CD14-positive monocyte (primary cell): ENCODE results near the gene RPS6KB2. TPM values are rescaled to one million over a fixed set of nuclear protein-coding genes. Genes with fewer than 3 reads are reported as not detected.

Experiments
- DNase-seq, 3 donors: peaks; one replicate each; pipeline ENCODE4 v3.0.0-alpha.2; 2011 to 2022
- H2AFZ ChIP-seq: 2 replicates; pipeline ENCODE4 v1.6.0; 2012; ENCODE audit warnings: mild to moderate bottlenecking, low read depth, low read length, inconsistent platforms; ENCODE audit not compliant: insufficient read depth, poor library complexity, severe bottlenecking
- H3K27ac ChIP-seq, 2 donors: 1 replicate in 1 of 2; 2 replicates in 1 of 2; pipeline ENCODE4 v1.5.1; 2012 to 2013; ENCODE audit warnings: low read length in 2 of 2, control low read depth in 1 of 2, inconsistent platforms in 1 of 2, low read depth in 1 of 2, mild to moderate bottlenecking in 1 of 2
- H3K27me3 ChIP-seq, 2 donors: one replicate each; pipeline versions ENCODE4 v1.6.0 to v1.6.1; 2011 to 2013; ENCODE audit warnings: low read length in 2 of 2; ENCODE audit not compliant: control insufficient read depth in 2 of 2, insufficient read depth in 2 of 2
- H3K36me3 ChIP-seq, 2 donors: replicated peaks in 1 of 2; 1 replicate in 1 of 2; 2 replicates in 1 of 2; pipeline versions ENCODE4 v1.5.1 to v1.6.1; 2012 to 2013; ENCODE audit warnings: low read length in 2 of 2, control low read depth in 1 of 2, inconsistent platforms in 1 of 2, mild to moderate bottlenecking in 1 of 2; ENCODE audit not compliant: insufficient read depth in 2 of 2, control insufficient read depth in 1 of 2
- H3K4me1 ChIP-seq, 2 donors: 1 replicate in 1 of 2; 2 replicates in 1 of 2; pipeline versions ENCODE4 v1.5.1 to v1.6.1; 2012 to 2013; ENCODE audit warnings: low read length in 2 of 2, control low read depth in 1 of 2, inconsistent platforms in 1 of 2, mild to moderate bottlenecking in 1 of 2, moderate library complexity in 1 of 2; ENCODE audit not compliant: insufficient read depth in 2 of 2, control insufficient read depth in 1 of 2
- H3K4me2 ChIP-seq: replicated peaks from 2 replicates; pipeline ENCODE3; 2012; ENCODE audit warnings: low read length, moderate library complexity, mild to moderate bottlenecking; ENCODE audit not compliant: poor library complexity, severe bottlenecking; ENCODE audit errors: extremely low read depth
- H3K4me3 ChIP-seq, 3 experiments: fragments of 200-600 bp in 1 of 3; sonication (generic) in 1 of 3; replicated peaks in 1 of 3; 1 replicate in 2 of 3; 2 replicates in 1 of 3; pipeline ENCODE4 v1.5.1; 2011 to 2013; ENCODE audit warnings: low read length in 3 of 3, mild to moderate bottlenecking in 3 of 3, control low read depth in 2 of 3, low read depth in 2 of 3, inconsistent platforms in 1 of 3, moderate library complexity in 1 of 3
- H3K79me2 ChIP-seq: 2 replicates; pipeline ENCODE4 v1.6.0; 2012; ENCODE audit warnings: mild to moderate bottlenecking, control low read depth, inconsistent platforms, low read length, moderate library complexity; ENCODE audit not compliant: insufficient read depth
- H3K9ac ChIP-seq: 2 replicates; pipeline ENCODE4 v1.6.0; 2017; ENCODE audit warnings: low read length, mild to moderate bottlenecking; ENCODE audit not compliant: insufficient read depth, poor library complexity, severe bottlenecking
- H3K9me3 ChIP-seq, 2 donors: replicated peaks in 1 of 2; 1 replicate in 1 of 2; 2 replicates in 1 of 2; pipeline versions ENCODE4 v1.5.1 to v1.6.1; 2012 to 2013; ENCODE audit warnings: low read length in 2 of 2, control low read depth in 1 of 2; ENCODE audit not compliant: control insufficient read depth in 1 of 2, insufficient read depth in 1 of 2
- H4K20me1 ChIP-seq: 2 replicates; pipeline ENCODE4 v1.6.0; 2012; ENCODE audit warnings: mild to moderate bottlenecking, low read length, control low read depth, moderate library complexity; ENCODE audit not compliant: insufficient read depth
- H3K27ac Mint-ChIP-seq, 7 donors: one replicate each; pipeline ENCODE4 v1.8.0; 2020; ENCODE audit warnings: mild to moderate bottlenecking in 7 of 7, mixed read lengths in 7 of 7, moderate library complexity in 6 of 7, inconsistent platforms in 2 of 7
- H3K27me3 Mint-ChIP-seq, 3 donors: one replicate each; pipeline ENCODE4 v1.8.0; 2021 to 2022; ENCODE audit warnings: low read depth in 3 of 3, mild to moderate bottlenecking in 3 of 3, mixed read lengths in 3 of 3, moderate library complexity in 3 of 3, inconsistent platforms in 1 of 3
- H3K36me3 Mint-ChIP-seq, 2 donors: one replicate each; pipeline ENCODE4 v1.8.0; 2020; ENCODE audit warnings: mixed read lengths in 2 of 2, inconsistent platforms in 1 of 2, mild to moderate bottlenecking in 1 of 2
- H3K4me1 Mint-ChIP-seq: one replicate; pipeline ENCODE4 v1.8.0; 2020; ENCODE audit warnings: mild to moderate bottlenecking, mixed read lengths
- H3K4me3 Mint-ChIP-seq, 2 donors: one replicate each; pipeline ENCODE4 v1.8.0; 2020; ENCODE audit warnings: mild to moderate bottlenecking in 2 of 2, mixed read lengths in 2 of 2, moderate library complexity in 1 of 2
- H3K9me3 Mint-ChIP-seq, 7 donors: one replicate each; pipeline ENCODE4 v1.8.0; 2020 to 2022; ENCODE audit warnings: mixed read lengths in 7 of 7, mild to moderate bottlenecking in 6 of 7, moderate library complexity in 6 of 7, inconsistent platforms in 2 of 7
- CTCF ChIP-seq: fragments of 200-600 bp; IDR thresholded peaks from one replicate; pipeline ENCODE4 v1.8.0; 2022; ENCODE audit warnings: antibody characterized with exemption, mild to moderate bottlenecking
- WGBS: methylation state at CpG from one replicate; pipeline ENCODE4 v1.1.5; 2013; ENCODE audit warnings: missing lambda C conversion rate; ENCODE audit not compliant: insufficient coverage; 5-methylcytosine and 5-hydroxymethylcytosine counted together
- intact Hi-C, 2 donors: fragments of 100-400 bp; cut with micrococcal nuclease; formaldehyde crosslinking; loops; one replicate each; pipeline versions ENCODE4 v1.15.0 to v1.15.1; 2023
- polyA plus RNA-seq, 3 donors: library from polyadenylated mRNA; depleted of rRNA in 1 of 3; unstranded in 2 of 3; stranded (reverse) in 1 of 3; fragments of 300-500 nt in 2 of 3; fragments of >200 nt in 1 of 3; fragmentation: Illumina TruSeq in 2 of 3; gene quantifications; 1 replicate in 2 of 3; 2 replicates in 1 of 3; pipeline ENCODE4 v1.2.3, GENCODE V29; 2012 to 2021

The RPS6KB2 gene
- polyA plus RNA-seq, 3 donors = 51.6 to 101 (median 53.8) TPM

- Histone ChIP-seq H3K4me2 (no peak overlapping the region), H3K9me3 (no peaks in the 10 kb centered on the region), H3K27me3 (no peaks in the 10 kb centered on the region), H3K27ac (no peak overlapping the region), H3K79me2 (peaks cover 7% of the 10 kb centered on the region), H4K20me1 (no peaks in the 10 kb centered on the region), H3K9ac (no peak overlapping the region), H3K36me3 (no peaks in the 10 kb centered on the region), H3K4me3 (no peak overlapping the region), H3K4me1 (peaks cover 32 to 52% of the 10 kb centered on the region in 2 donors), H2AFZ (no peak overlapping the region)
- DNase-seq = no peak
- Mint-ChIP-seq H3K4me3 (no peak overlapping the region), H3K27me3 (peaks cover 0 to 10% (median 3%) of the 10 kb centered on the region in 3 donors), H3K9me3 (peaks cover 0 to 2% (median 0%) of the 10 kb centered on the region in 7 donors), H3K36me3 (peaks cover 0 to 2% of the 10 kb centered on the region in 2 donors), H3K4me1 (peaks cover 33% of the 10 kb centered on the region), H3K27ac (no peak overlapping the region)
- intact Hi-C loops = loop anchor here in 1 of 2 donors (5.0 kb wide), 3 partner anchors 36 to 64 kb away; partner anchors contain the start of genes PPP1CA, RPS6KB2 and TBC1D10C
- 89% methylated on average over 3 of the region's 5 CpGs for WGBS
- no peak for TF ChIP-seq CTCF
These were observed 38.1 kb downstream of the RPS6KB2 start for GRCh38 chr11:67466367-67466766.

GRCh38 chr11:67466962-67467771 lies 38.9 kb downstream of the RPS6KB2 start:
- H3K9ac ChIP-seq = no peak overlapping the region
- H3K4me1 ChIP-seq = peaks cover 32 to 52% of the 10 kb centered on the region in 2 donors
- H3K9me3 Mint-ChIP-seq = peaks cover 0 to 2% (median 0%) of the 10 kb centered on the region in 7 donors
- no peak overlapping the region for H3K27ac ChIP-seq
- peaks cover 7% of the 10 kb centered on the region for H3K79me2 ChIP-seq
- WGBS = 91% methylated on average over 10 of the region's 11 CpGs
- no peak overlapping the region for H2AFZ ChIP-seq
- H3K4me2 ChIP-seq = no peak overlapping the region
- no peak overlapping the region for H3K4me3 ChIP-seq
- H3K27me3 Mint-ChIP-seq = peaks cover 0 to 10% (median 3%) of the 10 kb centered on the region in 3 donors
- TF ChIP-seq CTCF = no peak
- H3K36me3 Mint-ChIP-seq = peaks cover 0 to 2% of the 10 kb centered on the region in 2 donors
- intact Hi-C loops = loop anchor here in 1 of 2 donors (5.0 kb wide), 3 partner anchors 35 to 65 kb away; partner anchors contain the start of genes PPP1CA, RPS6KB2 and TBC1D10C
- H3K4me3 Mint-ChIP-seq = no peak overlapping the region
- H3K9me3 ChIP-seq = no peaks in the 10 kb centered on the region
- peak overlapping the region in 2 of 7 donors; percentile 36 to 41 for H3K27ac Mint-ChIP-seq
- no peak for DNase-seq
- H3K4me1 Mint-ChIP-seq = peaks cover 33% of the 10 kb centered on the region
- H3K36me3 ChIP-seq = no peaks in the 10 kb centered on the region
- no peaks in the 10 kb centered on the region for H4K20me1 ChIP-seq
- H3K27me3 ChIP-seq = no peaks in the 10 kb centered on the region
